GM18907 (cell line): ENCODE results near the gene PXYLP1.

Experiments
- ATAC-seq: cut with Tn5 transposase; IDR thresholded peaks from one replicate; pipeline ENCODE4 v1.9.1; 2021; ENCODE audit warnings: mild to moderate bottlenecking, moderate library complexity; ENCODE audit not compliant: unreplicated experiment

Gene PXYLP1

GRCh38 chr3:141342386-141342785 is 110.8 kb downstream of the PXYLP1 start:
- ATAC-seq = no peak

- no peak for ATAC-seq
Measured at GRCh38 chr3:141343077-141343476, 111.5 kb downstream of the PXYLP1 start.

GRCh38 chr3:141343865-141344271 is 112.2 kb downstream of the PXYLP1 start:
- ATAC-seq = no peak
